Measurements from ENCODE around the gene LIN37.

Gene LIN37

GRCh38 chr19:35746087-35746462 lies 2.3 kb upstream of the LIN37 start:
- no peak overlapping the region for H2AFZ ChIP-seq (ENCODE audit: low read depth, low read length, severe bottlenecking)
- peak overlapping the region; percentile 32; the same call in 1 of the 2 replicates for H3K27ac ChIP-seq (ENCODE audit: low read depth, low read length)
- peak overlapping the region; percentile 76 for H3K4me3 ChIP-seq (ENCODE audit: insufficient read depth, low read length, poor library complexity, severe bottlenecking)
- peak overlapping the region; percentile 92 for H3K4me2 ChIP-seq (ENCODE audit: low read depth, low read length, poor library complexity, severe bottlenecking)
- no peaks in the 10 kb centered on the region for H3K9me3 ChIP-seq (ENCODE audit: insufficient read depth, low read length)
- no peaks in the 10 kb centered on the region for H4K20me1 ChIP-seq (ENCODE audit: low read depth, low read length)
- H3K79me2 ChIP-seq (ENCODE audit: insufficient read depth, low read length) = peaks cover 11% of the 10 kb centered on the region
- H3K9ac ChIP-seq (ENCODE audit: low read length) = peak overlapping the region; percentile 75
- TF ChIP-seq EZH2phosphoT487 (conservative IDR thresholded peaks at IDR 0.05; ENCODE audit: low read length) = no peak
- TF ChIP-seq, protein P1, sequence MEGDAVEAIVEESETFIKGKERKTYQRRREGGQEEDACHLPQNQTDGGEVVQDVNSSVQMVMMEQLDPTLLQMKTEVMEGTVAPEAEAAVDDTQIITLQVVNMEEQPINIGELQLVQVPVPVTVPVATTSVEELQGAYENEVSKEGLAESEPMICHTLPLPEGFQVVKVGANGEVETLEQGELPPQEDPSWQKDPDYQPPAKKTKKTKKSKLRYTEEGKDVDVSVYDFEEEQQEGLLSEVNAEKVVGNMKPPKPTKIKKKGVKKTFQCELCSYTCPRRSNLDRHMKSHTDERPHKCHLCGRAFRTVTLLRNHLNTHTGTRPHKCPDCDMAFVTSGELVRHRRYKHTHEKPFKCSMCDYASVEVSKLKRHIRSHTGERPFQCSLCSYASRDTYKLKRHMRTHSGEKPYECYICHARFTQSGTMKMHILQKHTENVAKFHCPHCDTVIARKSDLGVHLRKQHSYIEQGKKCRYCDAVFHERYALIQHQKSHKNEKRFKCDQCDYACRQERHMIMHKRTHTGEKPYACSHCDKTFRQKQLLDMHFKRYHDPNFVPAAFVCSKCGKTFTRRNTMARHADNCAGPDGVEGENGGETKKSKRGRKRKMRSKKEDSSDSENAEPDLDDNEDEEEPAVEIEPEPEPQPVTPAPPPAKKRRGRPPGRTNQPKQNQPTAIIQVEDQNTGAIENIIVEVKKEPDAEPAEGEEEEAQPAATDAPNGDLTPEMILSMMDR (IDR thresholded peaks at IDR 0.05; ENCODE audit: insufficient read depth, low read length, poor library complexity, severe bottlenecking) = no peak
- no peaks in the 10 kb centered on the region for H3K9me2 ChIP-seq (replicated peaks; ENCODE audit: insufficient read depth, low read length)
- H3F3A ChIP-seq (ENCODE audit: insufficient read depth) = peaks cover 10% of the 10 kb centered on the region
- no peaks in the 10 kb centered on the region for H3K36me3 ChIP-seq (ENCODE audit: low read length)
- no peaks in the 10 kb centered on the region for H3K27me3 ChIP-seq (ENCODE audit: low read length)

DNA sequence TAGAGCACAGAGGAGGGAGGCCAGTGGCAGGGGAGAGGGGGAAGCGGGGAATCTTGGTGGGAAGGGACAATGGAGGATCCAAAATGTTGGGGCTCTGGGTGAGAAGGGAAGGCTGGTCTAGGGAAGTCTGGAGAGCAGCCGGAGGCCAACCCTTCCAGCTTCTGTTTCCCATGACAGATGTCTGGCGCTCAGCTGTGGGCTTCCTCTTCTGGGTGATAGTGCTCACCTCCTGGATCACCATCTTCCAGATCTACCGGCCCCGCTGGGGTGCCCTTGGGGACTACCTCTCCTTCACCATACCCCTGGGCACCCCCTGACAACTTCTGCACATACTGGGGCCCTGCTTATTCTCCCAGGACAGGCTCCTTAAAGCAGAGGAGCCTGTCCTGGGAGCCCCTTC lies 1.8 kb upstream of the LIN37 start:
- Histone ChIP-seq H3K9me2 (replicated peaks; ENCODE audit: insufficient read depth, low read length) (no peaks in the 10 kb centered on the region), H3K36me3 (ENCODE audit: low read length) (no peaks in the 10 kb centered on the region), H3K9me3 (ENCODE audit: insufficient read depth, low read length) (no peaks in the 10 kb centered on the region), H3K27ac (ENCODE audit: low read depth, low read length) (no peak overlapping the region), H2AFZ (ENCODE audit: low read depth, low read length, severe bottlenecking) (no peak overlapping the region), H3K4me2 (ENCODE audit: low read depth, low read length, poor library complexity, severe bottlenecking) (peak overlapping the region; percentile 92), H3K4me3 (ENCODE audit: insufficient read depth, low read length, poor library complexity, severe bottlenecking) (peak overlapping the region; percentile 76), H3F3A (ENCODE audit: insufficient read depth) (peaks cover 7% of the 10 kb centered on the region), H3K27me3 (ENCODE audit: low read length) (no peaks in the 10 kb centered on the region), H4K20me1 (ENCODE audit: low read depth, low read length) (no peaks in the 10 kb centered on the region), H3K9ac (ENCODE audit: low read length) (peak overlapping the region; percentile 75), H3K79me2 (ENCODE audit: insufficient read depth, low read length) (peaks cover 11% of the 10 kb centered on the region)
- TF ChIP-seq EZH2phosphoT487 (conservative IDR thresholded peaks at IDR 0.05; ENCODE audit: low read length) = no peak
- TF ChIP-seq, protein P1 (IDR thresholded peaks at IDR 0.05; ENCODE audit: insufficient read depth, low read length, poor library complexity, severe bottlenecking) = no peak

GRCh38 chr19:35750167-35750566 lies 1.8 kb downstream of the LIN37 start:
- Histone ChIP-seq H3K9ac (ENCODE audit: low read length) (no peak overlapping the region; the same call in 1 of the 2 replicates), H2AFZ (ENCODE audit: low read depth, low read length, severe bottlenecking) (no peak overlapping the region), H3F3A (ENCODE audit: insufficient read depth) (peaks cover 6% of the 10 kb centered on the region; the same call in 1 of the 2 replicates), H3K27me3 (ENCODE audit: low read length) (no peaks in the 10 kb centered on the region), H3K27ac (ENCODE audit: low read depth, low read length) (no peak overlapping the region), H4K20me1 (ENCODE audit: low read depth, low read length) (no peaks in the 10 kb centered on the region), H3K36me3 (ENCODE audit: low read length) (no peaks in the 10 kb centered on the region), H3K9me3 (ENCODE audit: insufficient read depth, low read length) (no peaks in the 10 kb centered on the region), H3K79me2 (ENCODE audit: insufficient read depth, low read length) (peaks cover 11% of the 10 kb centered on the region), H3K4me2 (ENCODE audit: low read depth, low read length, poor library complexity, severe bottlenecking) (no peak overlapping the region), H3K4me3 (ENCODE audit: insufficient read depth, low read length, poor library complexity, severe bottlenecking) (no peak overlapping the region), H3K9me2 (replicated peaks; ENCODE audit: insufficient read depth, low read length) (no peaks in the 10 kb centered on the region)
- TF ChIP-seq EZH2phosphoT487 (conservative IDR thresholded peaks at IDR 0.05; ENCODE audit: low read length) = no peak
- TF ChIP-seq, protein P1 (IDR thresholded peaks at IDR 0.05; ENCODE audit: insufficient read depth, low read length, poor library complexity, severe bottlenecking) = no peak
